Adrenal gland (tissue), 5 donors: ENCODE data around the gene KCNK3.

Experiments used
- CTCF ChIP-seq, 6 experiments: fragments of 450-650 bp in 4 of 6; fragments of 200-600 bp in 2 of 6; sonication (generic) in 1 of 6; IDR thresholded peaks; 1 replicate in 5 of 6; 2 replicates in 1 of 6; pipeline versions ENCODE4 v1.5.1 to v1.8.0; 2016 to 2021; ENCODE audit warnings: antibody characterized with exemption in 6 of 6, mild to moderate bottlenecking in 2 of 6, moderate library complexity in 1 of 6
- POLR2A ChIP-seq, 2 donors: fragments of 450-650 bp; IDR thresholded peaks; one replicate each; pipeline ENCODE4 v1.6.1; 2017; ENCODE audit warnings: antibody characterized with exemption in 2 of 2, mild to moderate bottlenecking in 2 of 2, moderate library complexity in 1 of 2
- donor health status: DM: no; HTN: no; CAD: no.

- no peak for TF ChIP-seq CTCF (IDR thresholded peaks at IDR 0.05)
- no peak for TF ChIP-seq POLR2A (IDR thresholded peaks at IDR 0.05)
Measured at GRCh38 chr2:26732446-26732845, 39.9 kb downstream of the KCNK3 start.
